Measurements from ENCODE around the gene HOXC5.

DNA sequence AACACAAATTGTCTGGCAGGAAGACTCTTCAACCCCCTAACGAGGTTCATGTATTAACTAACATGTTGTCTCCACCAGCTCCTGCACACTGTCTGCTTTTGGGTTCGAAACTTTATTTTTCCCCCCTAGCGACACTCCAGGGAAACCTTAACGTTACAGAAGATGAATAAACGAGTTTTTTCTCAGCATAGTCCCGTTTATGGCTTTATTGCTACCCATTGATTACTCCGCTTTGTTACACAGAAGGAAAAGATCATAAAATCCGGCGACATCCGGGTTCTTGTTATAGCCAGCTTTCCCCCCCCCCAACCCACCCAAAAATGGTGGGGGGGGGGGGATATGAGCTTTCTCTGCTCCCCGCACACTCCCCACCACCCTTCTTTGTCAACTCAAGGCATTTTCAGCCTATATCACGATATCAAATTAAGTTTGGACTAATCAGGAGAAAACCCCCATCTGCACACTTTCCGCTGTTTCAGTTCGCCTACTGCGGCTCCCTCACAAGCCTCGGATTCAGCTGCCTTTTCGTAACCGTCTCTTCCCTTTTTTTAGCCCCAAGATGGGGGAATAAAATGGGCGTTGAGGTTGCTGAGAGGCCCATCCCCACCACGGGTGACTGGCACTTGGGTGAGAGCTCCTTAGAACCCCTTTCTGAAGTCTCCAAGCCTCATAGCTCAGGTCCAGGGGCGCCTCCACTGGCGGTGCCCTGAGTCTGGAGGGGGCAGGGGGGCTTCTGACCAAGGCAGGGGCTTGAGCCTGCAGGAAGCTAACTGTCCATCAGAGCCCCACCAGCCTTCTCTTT, 6.0 kb upstream of the HOXC5 start:
- TF ChIP-seq, protein P1, sequence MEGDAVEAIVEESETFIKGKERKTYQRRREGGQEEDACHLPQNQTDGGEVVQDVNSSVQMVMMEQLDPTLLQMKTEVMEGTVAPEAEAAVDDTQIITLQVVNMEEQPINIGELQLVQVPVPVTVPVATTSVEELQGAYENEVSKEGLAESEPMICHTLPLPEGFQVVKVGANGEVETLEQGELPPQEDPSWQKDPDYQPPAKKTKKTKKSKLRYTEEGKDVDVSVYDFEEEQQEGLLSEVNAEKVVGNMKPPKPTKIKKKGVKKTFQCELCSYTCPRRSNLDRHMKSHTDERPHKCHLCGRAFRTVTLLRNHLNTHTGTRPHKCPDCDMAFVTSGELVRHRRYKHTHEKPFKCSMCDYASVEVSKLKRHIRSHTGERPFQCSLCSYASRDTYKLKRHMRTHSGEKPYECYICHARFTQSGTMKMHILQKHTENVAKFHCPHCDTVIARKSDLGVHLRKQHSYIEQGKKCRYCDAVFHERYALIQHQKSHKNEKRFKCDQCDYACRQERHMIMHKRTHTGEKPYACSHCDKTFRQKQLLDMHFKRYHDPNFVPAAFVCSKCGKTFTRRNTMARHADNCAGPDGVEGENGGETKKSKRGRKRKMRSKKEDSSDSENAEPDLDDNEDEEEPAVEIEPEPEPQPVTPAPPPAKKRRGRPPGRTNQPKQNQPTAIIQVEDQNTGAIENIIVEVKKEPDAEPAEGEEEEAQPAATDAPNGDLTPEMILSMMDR (IDR thresholded peaks at IDR 0.05) = no peak
- no peak for TF ChIP-seq POLR2A (IDR thresholded peaks at IDR 0.05)
